ENCODE results near the gene GLI3.

DNA sequence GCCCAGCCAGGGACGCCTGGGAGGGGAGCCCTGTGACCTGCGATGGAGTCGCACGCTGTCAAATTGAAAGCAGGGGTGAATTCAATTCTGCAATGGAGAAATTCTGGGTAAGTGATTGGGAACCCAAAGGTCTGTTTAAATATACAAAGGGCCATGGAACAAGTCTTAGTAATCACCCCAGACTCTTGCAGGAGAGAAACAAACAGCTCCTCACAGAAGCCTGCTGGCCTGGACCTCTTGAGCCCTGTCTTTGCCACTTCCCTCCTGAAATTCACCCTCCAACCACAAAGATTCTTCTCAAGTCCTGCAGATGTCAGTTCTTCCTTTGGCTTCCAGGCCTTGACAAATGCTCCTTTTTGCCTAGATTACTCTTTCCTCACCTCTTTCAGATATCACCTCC is 97.3 kb downstream of the GLI3 start:
- no peak for TF ChIP-seq ZNF561 (tag by site-specific recombination; IDR thresholded peaks at IDR 0.05; ENCODE audit: borderline replicate concordance)
- TF ChIP-seq ZNF510 (tag by site-specific recombination; IDR thresholded peaks at IDR 0.05; ENCODE audit: insufficient replicate concordance) = no peak
- TF ChIP-seq, protein P1, sequence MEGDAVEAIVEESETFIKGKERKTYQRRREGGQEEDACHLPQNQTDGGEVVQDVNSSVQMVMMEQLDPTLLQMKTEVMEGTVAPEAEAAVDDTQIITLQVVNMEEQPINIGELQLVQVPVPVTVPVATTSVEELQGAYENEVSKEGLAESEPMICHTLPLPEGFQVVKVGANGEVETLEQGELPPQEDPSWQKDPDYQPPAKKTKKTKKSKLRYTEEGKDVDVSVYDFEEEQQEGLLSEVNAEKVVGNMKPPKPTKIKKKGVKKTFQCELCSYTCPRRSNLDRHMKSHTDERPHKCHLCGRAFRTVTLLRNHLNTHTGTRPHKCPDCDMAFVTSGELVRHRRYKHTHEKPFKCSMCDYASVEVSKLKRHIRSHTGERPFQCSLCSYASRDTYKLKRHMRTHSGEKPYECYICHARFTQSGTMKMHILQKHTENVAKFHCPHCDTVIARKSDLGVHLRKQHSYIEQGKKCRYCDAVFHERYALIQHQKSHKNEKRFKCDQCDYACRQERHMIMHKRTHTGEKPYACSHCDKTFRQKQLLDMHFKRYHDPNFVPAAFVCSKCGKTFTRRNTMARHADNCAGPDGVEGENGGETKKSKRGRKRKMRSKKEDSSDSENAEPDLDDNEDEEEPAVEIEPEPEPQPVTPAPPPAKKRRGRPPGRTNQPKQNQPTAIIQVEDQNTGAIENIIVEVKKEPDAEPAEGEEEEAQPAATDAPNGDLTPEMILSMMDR (tag by site-specific recombination; IDR thresholded peaks at IDR 0.05) = no peak
- no peak for TF ChIP-seq TCF7L2 (IDR thresholded peaks at IDR 0.05; ENCODE audit: borderline replicate concordance, low read depth, low read length)
- TF ChIP-seq, protein P2, sequence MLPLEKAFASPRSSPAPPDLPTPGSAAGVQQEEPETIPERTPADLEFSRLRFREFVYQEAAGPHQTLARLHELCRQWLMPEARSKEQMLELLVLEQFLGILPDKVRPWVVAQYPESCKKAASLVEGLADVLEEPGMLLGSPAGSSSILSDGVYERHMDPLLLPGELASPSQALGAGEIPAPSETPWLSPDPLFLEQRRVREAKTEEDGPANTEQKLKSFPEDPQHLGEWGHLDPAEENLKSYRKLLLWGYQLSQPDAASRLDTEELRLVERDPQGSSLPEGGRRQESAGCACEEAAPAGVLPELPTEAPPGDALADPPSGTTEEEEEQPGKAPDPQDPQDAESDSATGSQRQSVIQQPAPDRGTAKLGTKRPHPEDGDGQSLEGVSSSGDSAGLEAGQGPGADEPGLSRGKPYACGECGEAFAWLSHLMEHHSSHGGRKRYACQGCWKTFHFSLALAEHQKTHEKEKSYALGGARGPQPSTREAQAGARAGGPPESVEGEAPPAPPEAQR (tag by site-specific recombination; IDR thresholded peaks at IDR 0.05) = no peak
- TF ChIP-seq ZNF335 (tag by site-specific recombination; conservative IDR thresholded peaks at IDR 0.05) = no peak
- no peak for TF ChIP-seq ZNF121 (tag by site-specific recombination; IDR thresholded peaks at IDR 0.05)
- TF ChIP-seq ZNF274 (IDR thresholded peaks at IDR 0.05; ENCODE audit: low read length) = no peak
- no peak for TF ChIP-seq ZNF274 (tag by site-specific recombination; IDR thresholded peaks at IDR 0.05; ENCODE audit: borderline replicate concordance)
- no peak for TF ChIP-seq ZBTB8A (tag by site-specific recombination; IDR thresholded peaks at IDR 0.05)
- no peak for TF ChIP-seq PRDM2 (tag by site-specific recombination; IDR thresholded peaks at IDR 0.05; ENCODE audit: borderline replicate concordance)
- TF ChIP-seq, protein P3, sequence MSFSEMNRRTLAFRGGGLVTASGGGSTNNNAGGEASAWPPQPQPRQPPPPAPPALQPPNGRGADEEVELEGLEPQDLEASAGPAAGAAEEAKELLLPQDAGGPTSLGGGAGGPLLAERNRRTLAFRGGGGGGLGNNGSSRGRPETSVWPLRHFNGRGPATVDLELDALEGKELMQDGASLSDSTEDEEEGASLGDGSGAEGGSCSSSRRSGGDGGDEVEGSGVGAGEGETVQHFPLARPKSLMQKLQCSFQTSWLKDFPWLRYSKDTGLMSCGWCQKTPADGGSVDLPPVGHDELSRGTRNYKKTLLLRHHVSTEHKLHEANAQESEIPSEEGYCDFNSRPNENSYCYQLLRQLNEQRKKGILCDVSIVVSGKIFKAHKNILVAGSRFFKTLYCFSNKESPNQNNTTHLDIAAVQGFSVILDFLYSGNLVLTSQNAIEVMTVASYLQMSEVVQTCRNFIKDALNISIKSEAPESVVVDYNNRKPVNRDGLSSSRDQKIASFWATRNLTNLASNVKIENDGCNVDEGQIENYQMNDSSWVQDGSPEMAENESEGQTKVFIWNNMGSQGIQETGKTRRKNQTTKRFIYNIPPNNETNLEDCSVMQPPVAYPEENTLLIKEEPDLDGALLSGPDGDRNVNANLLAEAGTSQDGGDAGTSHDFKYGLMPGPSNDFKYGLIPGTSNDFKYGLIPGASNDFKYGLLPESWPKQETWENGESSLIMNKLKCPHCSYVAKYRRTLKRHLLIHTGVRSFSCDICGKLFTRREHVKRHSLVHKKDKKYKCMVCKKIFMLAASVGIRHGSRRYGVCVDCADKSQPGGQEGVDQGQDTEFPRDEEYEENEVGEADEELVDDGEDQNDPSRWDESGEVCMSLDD (tag by site-specific recombination; IDR thresholded peaks at IDR 0.05) = no peak
